OCI-LY3 (cell line): ENCODE data around the gene LRRC3B.

Experiments used
- H2AFZ ChIP-seq: fragments of 200-600, 300-600 bp; shearing (Covaris generic); 2 replicates; pipeline ENCODE4 v1.6.0; 2014; ENCODE audit warnings: antibody characterized with exemption, low read depth, low read length
- H3K27ac ChIP-seq: fragments of 200-600, 300-600 bp; sonication (generic); 2 replicates; pipeline ENCODE4 v1.5.1; 2014; ENCODE audit warnings: mild to moderate bottlenecking, low read length, moderate library complexity, mixed read lengths
- H3K27me3 ChIP-seq: fragments of 200-600, 300-600 bp; sonication (generic); 2 replicates; pipeline ENCODE4 v1.6.1; 2014; ENCODE audit warnings: low read depth, low read length, mixed read lengths
- H3K36me3 ChIP-seq: fragments of 200-600, 300-600 bp; sonication (generic); replicated peaks from 2 replicates; pipeline ENCODE3; 2014; ENCODE audit warnings: low read depth, low read length, mixed read lengths
- H3K4me1 ChIP-seq: fragments of 300-600, 200-600 bp; sonication (generic); 2 replicates; pipeline ENCODE4 v1.6.1; 2014; ENCODE audit warnings: low read length, mixed read lengths
- H3K4me2 ChIP-seq: fragments of 200-600, 300-600 bp; sonication (generic); 2 replicates; pipeline ENCODE4 v1.6.1; 2014; ENCODE audit warnings: low read length, mixed read lengths
- H3K4me3 ChIP-seq: fragments of 300-600, 200-600 bp; sonication (generic); 2 replicates; pipeline ENCODE4 v1.5.1; 2014; ENCODE audit warnings: antibody characterized with exemption, mild to moderate bottlenecking, low read length, moderate library complexity
- H3K79me2 ChIP-seq: fragments of 300-600, 200-600 bp; shearing (Covaris generic); 2 replicates; pipeline ENCODE4 v1.6.1; 2014; ENCODE audit warnings: mild to moderate bottlenecking, low read length, mixed read lengths
- H3K9ac ChIP-seq: fragments of 300-600, 200-600 bp; shearing (Covaris generic); 2 replicates; pipeline ENCODE4 v1.6.0; 2014; ENCODE audit warnings: mild to moderate bottlenecking, low read length, moderate library complexity
- H3K9me3 ChIP-seq: fragments of 200-600, 300-600 bp; shearing (Covaris generic); 2 replicates; pipeline ENCODE4 v1.6.1; 2014; ENCODE audit warnings: low read length, mixed read lengths; ENCODE audit not compliant: insufficient read depth
- H4K20me1 ChIP-seq: fragments of 200-600, 300-600 bp; sonication (generic); 2 replicates; pipeline ENCODE4 v1.6.1; 2016; ENCODE audit warnings: low read length, mixed read lengths; ENCODE audit not compliant: insufficient read depth
- CTCF ChIP-seq: fragments of 200-600, 300-600 bp; sonication (generic); IDR thresholded peaks from 2 replicates; pipeline ENCODE4 v1.5.1; 2014; ENCODE audit warnings: antibody characterized with exemption, low read length, low read depth
- EZH2phosphoT487 ChIP-seq: fragments of 200-600 bp; shearing (Covaris generic); IDR thresholded peaks from 2 replicates; pipeline ENCODE4 v1.6.1; 2018; ENCODE audit warnings: antibody characterized with exemption, mixed run types, low read depth

The LRRC3B gene

GRCh38 chr3:26682406-26682805 lies 59.8 kb downstream of the LRRC3B start:
- TF ChIP-seq CTCF (no peak), EZH2phosphoT487 (no peak)
- Histone ChIP-seq H2AFZ (no peak overlapping the region), H3K27me3 (no peaks in the 10 kb centered on the region), H3K4me1 (no peaks in the 10 kb centered on the region; the same call in 1 of the 2 replicates), H3K79me2 (no peaks in the 10 kb centered on the region), H3K27ac (no peak overlapping the region), H3K9me3 (no peaks in the 10 kb centered on the region), H3K9ac (no peak overlapping the region), H3K36me3 (no peaks in the 10 kb centered on the region), H4K20me1 (no peaks in the 10 kb centered on the region), H3K4me3 (no peak overlapping the region), H3K4me2 (no peak overlapping the region)

GRCh38 chr3:26683902-26684301 lies 61.3 kb downstream of the LRRC3B start:
- no peak for TF ChIP-seq CTCF
- no peak for TF ChIP-seq EZH2phosphoT487
- peaks cover 3% of the 10 kb centered on the region; the same call in 1 of the 2 replicates for H3K4me1 ChIP-seq
- H3K79me2 ChIP-seq: no peaks in the 10 kb centered on the region
- H3K27me3 ChIP-seq: no peaks in the 10 kb centered on the region
- H2AFZ ChIP-seq: no peak overlapping the region
- H3K4me3 ChIP-seq: no peak overlapping the region
- H4K20me1 ChIP-seq: no peaks in the 10 kb centered on the region
- no peak overlapping the region for H3K27ac ChIP-seq
- H3K9ac ChIP-seq: no peak overlapping the region
- no peaks in the 10 kb centered on the region for H3K36me3 ChIP-seq
- H3K9me3 ChIP-seq: no peaks in the 10 kb centered on the region
- H3K4me2 ChIP-seq: no peak overlapping the region

GRCh38 chr3:26687466-26687865 lies 64.9 kb downstream of the LRRC3B start:
- Histone ChIP-seq H3K4me1 (peaks cover 3% of the 10 kb centered on the region; the same call in 1 of the 2 replicates), H3K9ac (no peak overlapping the region), H3K4me3 (no peak overlapping the region), H3K27ac (no peak overlapping the region), H3K4me2 (no peak overlapping the region), H3K36me3 (no peaks in the 10 kb centered on the region), H3K27me3 (no peaks in the 10 kb centered on the region), H4K20me1 (no peaks in the 10 kb centered on the region), H2AFZ (no peak overlapping the region), H3K79me2 (no peaks in the 10 kb centered on the region), H3K9me3 (no peaks in the 10 kb centered on the region)
- TF ChIP-seq CTCF (no peak), EZH2phosphoT487 (no peak)

- no peak overlapping the region for H3K4me3 ChIP-seq
- no peak overlapping the region for H3K9ac ChIP-seq
- H3K27ac ChIP-seq: no peak overlapping the region
- no peaks in the 10 kb centered on the region for H3K4me1 ChIP-seq
- H3K27me3 ChIP-seq: no peaks in the 10 kb centered on the region
- H3K79me2 ChIP-seq: no peaks in the 10 kb centered on the region
- TF ChIP-seq EZH2phosphoT487 (no peak), CTCF (no peak)
- H2AFZ ChIP-seq: no peak overlapping the region
- H3K4me2 ChIP-seq: no peak overlapping the region
- H3K9me3 ChIP-seq: no peaks in the 10 kb centered on the region
- no peaks in the 10 kb centered on the region for H4K20me1 ChIP-seq
- no peaks in the 10 kb centered on the region for H3K36me3 ChIP-seq
Measured at GRCh38 chr3:26699553-26699952, 77.0 kb downstream of the LRRC3B start.
